ENCODE data around the gene KIF25.
"Not testable (repeated sequence)": the region's sequence is repeated elsewhere in the genome, so short reads cannot be mapped to it uniquely, and the experiment has no call there.

The KIF25 gene

GRCh38 chr6:167975458-167975857, 22.0 kb upstream of the KIF25 start:
- DNase-seq (ENCODE audit: low read depth): no peak

GRCh38 chr6:167976116-167976657, 21.3 kb upstream of the KIF25 start:
- DNase-seq (ENCODE audit: low read depth): not testable (repeated sequence)

- DNase-seq (ENCODE audit: low read depth): no peak
Measured at GRCh38 chr6:167976708-167977107, 20.8 kb upstream of the KIF25 start.

GRCh38 chr6:167977717-167978467, 19.6 kb upstream of the KIF25 start:
- DNase-seq (ENCODE audit: low read depth): no peak

GRCh38 chr6:167978607-167979006, 18.9 kb upstream of the KIF25 start:
- DNase-seq (ENCODE audit: low read depth): no peak

- DNase-seq (ENCODE audit: low read depth): no peak
Measured at GRCh38 chr6:167979436-167980139, 17.9 kb upstream of the KIF25 start.

GRCh38 chr6:167980911-167981580, 16.4 kb upstream of the KIF25 start:
- no peak for DNase-seq (ENCODE audit: low read depth)

GRCh38 chr6:167981916-167982462, 15.5 kb upstream of the KIF25 start:
- DNase-seq (ENCODE audit: low read depth): no peak

- DNase-seq (ENCODE audit: low read depth): no peak
Measured at GRCh38 chr6:167984144-167984719, 13.2 kb upstream of the KIF25 start.

GRCh38 chr6:167984876-167985604, 12.4 kb upstream of the KIF25 start:
- DNase-seq (ENCODE audit: low read depth): no peak

GRCh38 chr6:167985911-167986595, 11.4 kb upstream of the KIF25 start:
- DNase-seq (ENCODE audit: low read depth): no peak

- peak; percentile 29 for DNase-seq (ENCODE audit: low read depth)
Measured at GRCh38 chr6:167987396-167988153, 9.9 kb upstream of the KIF25 start.

GRCh38 chr6:167988154-167988495, 9.3 kb upstream of the KIF25 start:
- no peak for DNase-seq (ENCODE audit: low read depth)

GRCh38 chr6:167988945-167989841, 8.3 kb upstream of the KIF25 start:
- DNase-seq (ENCODE audit: low read depth): no peak

- DNase-seq (ENCODE audit: low read depth): no peak
Measured at GRCh38 chr6:167990016-167990945, 7.2 kb upstream of the KIF25 start.

GRCh38 chr6:167993169-167993568, 4.3 kb upstream of the KIF25 start:
- no peak for DNase-seq (ENCODE audit: low read depth)

GRCh38 chr6:167993831-167994230, 3.6 kb upstream of the KIF25 start:
- DNase-seq (ENCODE audit: low read depth): no peak

- no peak for DNase-seq (ENCODE audit: low read depth)
Measured at GRCh38 chr6:167995302-167995701, 2.2 kb upstream of the KIF25 start.

All from GM04504 (cell line).